ENCODE results near the gene CAP2.

CAP2 gene

DNA sequence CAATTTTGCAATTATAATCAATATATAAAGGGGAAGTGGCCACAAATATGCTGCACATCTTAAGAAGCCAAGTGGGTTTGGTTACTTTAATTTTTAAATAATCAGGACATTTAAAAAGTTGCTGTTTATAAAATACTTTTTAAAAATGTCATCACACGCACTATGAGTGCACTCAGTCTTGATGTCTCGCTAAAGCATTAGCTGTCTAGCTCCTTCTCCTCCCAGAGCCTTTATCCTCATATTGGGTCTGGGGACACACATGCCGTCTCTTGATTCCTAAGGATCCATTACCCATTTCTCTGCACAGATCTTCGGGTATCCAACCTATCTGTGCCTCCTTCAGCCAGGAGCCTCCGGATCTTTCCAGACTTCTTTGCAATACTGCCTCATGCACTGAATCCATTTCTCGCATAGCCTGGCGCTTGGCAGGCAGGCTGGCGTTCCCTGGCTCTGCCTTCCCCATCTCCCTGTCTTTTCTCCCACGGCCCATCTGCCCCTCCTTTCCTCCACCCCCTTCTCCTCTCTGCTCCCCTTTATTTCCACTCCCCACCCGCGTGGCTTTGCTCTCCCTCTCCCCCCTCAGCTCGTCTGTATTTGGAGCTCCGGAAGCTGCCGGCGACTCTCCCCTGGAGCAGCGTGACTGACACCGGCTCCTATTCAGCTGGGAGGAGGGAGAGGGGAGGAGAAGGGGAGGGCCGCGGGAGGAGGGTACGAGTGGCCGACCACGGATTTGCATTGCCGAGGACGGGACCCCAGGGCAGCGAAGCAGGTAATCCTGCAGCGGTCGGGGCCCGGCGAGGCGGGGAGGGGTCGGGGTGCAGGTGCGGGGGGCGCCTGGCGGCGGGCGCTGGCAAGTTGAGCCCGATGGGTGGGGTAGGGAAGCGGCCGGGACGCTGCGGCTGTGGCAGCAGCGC, at the start of gene CAP2:
Gene CAP2, plus strand, starts transcription at position 618 of the 914 bp plus-strand sequence. CDS start 27,961 bp downstream, outside the sequence.
- CTCF ChIA-PET, result no interaction called here
- POLR2A ChIA-PET, result no interaction called here
- no peak for DNase-seq (ENCODE audit: extremely low spot score)
- TF ChIP-seq, protein P1, sequence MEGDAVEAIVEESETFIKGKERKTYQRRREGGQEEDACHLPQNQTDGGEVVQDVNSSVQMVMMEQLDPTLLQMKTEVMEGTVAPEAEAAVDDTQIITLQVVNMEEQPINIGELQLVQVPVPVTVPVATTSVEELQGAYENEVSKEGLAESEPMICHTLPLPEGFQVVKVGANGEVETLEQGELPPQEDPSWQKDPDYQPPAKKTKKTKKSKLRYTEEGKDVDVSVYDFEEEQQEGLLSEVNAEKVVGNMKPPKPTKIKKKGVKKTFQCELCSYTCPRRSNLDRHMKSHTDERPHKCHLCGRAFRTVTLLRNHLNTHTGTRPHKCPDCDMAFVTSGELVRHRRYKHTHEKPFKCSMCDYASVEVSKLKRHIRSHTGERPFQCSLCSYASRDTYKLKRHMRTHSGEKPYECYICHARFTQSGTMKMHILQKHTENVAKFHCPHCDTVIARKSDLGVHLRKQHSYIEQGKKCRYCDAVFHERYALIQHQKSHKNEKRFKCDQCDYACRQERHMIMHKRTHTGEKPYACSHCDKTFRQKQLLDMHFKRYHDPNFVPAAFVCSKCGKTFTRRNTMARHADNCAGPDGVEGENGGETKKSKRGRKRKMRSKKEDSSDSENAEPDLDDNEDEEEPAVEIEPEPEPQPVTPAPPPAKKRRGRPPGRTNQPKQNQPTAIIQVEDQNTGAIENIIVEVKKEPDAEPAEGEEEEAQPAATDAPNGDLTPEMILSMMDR (IDR thresholded peaks at IDR 0.05; ENCODE audit: control extremely low read depth, extremely low read depth, low read depth, missing control alignments), result no peak

- TF ChIP-seq, protein P1 (IDR thresholded peaks at IDR 0.05; ENCODE audit: control extremely low read depth, extremely low read depth, low read depth, missing control alignments), result no peak
- CTCF ChIA-PET, result interaction anchor here (1.4 to 1.5 kb wide), 2 partner anchors 9 to 13 kb away, joined by 4 to 5 read pairs; no protein-coding TSS in a partner anchor
- no peak for DNase-seq (ENCODE audit: extremely low spot score)
- POLR2A ChIA-PET, result no interaction called here
Observed at GRCh38 chr6:17347012-17347411, 46.4 kb upstream of the CAP2 start.

- ChIA-PET POLR2A (no interaction called here), CTCF (no interaction called here)
- DNase-seq (ENCODE audit: extremely low spot score), result no peak
- TF ChIP-seq, protein P1 (IDR thresholded peaks at IDR 0.05; ENCODE audit: control extremely low read depth, extremely low read depth, low read depth, missing control alignments), result no peak
Observed at GRCh38 chr6:17349427-17349826, 44.0 kb upstream of the CAP2 start.

GRCh38 chr6:17352302-17352701, 41.1 kb upstream of the CAP2 start:
- ChIA-PET CTCF (no interaction called here), POLR2A (no interaction called here)
- TF ChIP-seq, protein P1 (IDR thresholded peaks at IDR 0.05; ENCODE audit: control extremely low read depth, extremely low read depth, low read depth, missing control alignments), result no peak
- no peak for DNase-seq (ENCODE audit: extremely low spot score)

DNA sequence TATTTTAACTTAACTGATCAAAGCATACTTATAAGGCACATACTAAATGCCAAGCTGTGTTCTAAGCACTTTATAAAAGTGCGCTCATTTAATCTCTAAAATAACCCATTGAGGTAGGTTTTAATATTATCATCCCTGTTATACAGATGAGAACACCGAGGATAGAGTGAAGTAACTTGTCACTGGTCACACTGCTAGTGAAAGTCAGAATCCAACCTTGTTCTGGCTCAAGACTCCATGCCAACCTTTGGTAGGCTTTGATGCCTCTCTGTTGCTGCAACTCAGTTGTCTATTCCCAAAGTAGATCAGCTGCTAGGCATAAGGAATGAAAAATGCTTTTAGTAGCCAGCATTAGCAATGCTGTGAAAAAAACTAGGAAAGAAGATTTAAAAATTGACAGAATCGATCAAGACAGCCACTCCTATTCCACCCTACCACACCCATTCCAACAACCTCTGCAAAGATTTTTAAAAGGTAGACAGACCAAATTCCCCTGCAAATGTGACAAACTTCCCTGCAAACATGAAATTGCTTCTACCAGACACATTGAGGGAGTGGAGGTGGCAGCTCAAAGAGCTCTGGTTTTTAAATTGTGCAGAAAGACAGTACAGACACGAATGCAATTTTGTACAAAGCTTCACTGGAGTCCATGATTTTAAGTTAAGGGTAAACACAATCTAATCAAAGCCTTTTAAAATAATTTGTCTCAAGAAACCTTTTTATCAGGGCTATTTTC, 39.8 kb upstream of the CAP2 start:
- TF ChIP-seq, protein P1 (IDR thresholded peaks at IDR 0.05; ENCODE audit: control extremely low read depth, extremely low read depth, low read depth, missing control alignments), result no peak
- ChIA-PET POLR2A (no interaction called here), CTCF (interaction anchor here (1.8 kb wide), 1 partner anchor 9 kb away, joined by 4 read pairs; no protein-coding TSS in a partner anchor)
- no peak for DNase-seq (ENCODE audit: extremely low spot score)

GRCh38 chr6:17354700-17355403, 38.5 kb upstream of the CAP2 start:
- ChIA-PET CTCF (interaction anchor here (1.8 kb wide), 1 partner anchor 10 kb away, joined by 4 read pairs; no protein-coding TSS in a partner anchor), POLR2A (no interaction called here)
- TF ChIP-seq, protein P1 (IDR thresholded peaks at IDR 0.05; ENCODE audit: control extremely low read depth, extremely low read depth, low read depth, missing control alignments), result no peak
- DNase-seq (ENCODE audit: extremely low spot score), result no peak

Data from GM10248 (cell line).